ENCODE measurements around the gene FXYD3. TPM values are rescaled to one million over a fixed set of nuclear protein-coding genes. Genes with fewer than 3 reads are reported as not detected.
A peak's percentile ranks its signal among the peaks of the same experiment; 100 is the strongest.

FXYD3 gene
- total RNA-seq, 1 experiment from 2014 or later = 17.4 TPM

GRCh38 chr19:35162471-35163326 is 47.1 kb downstream of the FXYD3 start (continued):
- TF ChIP-seq ELF1 (IDR thresholded peaks at IDR 0.05; ENCODE audit: borderline replicate concordance, low read depth) = no peak
- TF ChIP-seq JUND (IDR thresholded peaks at IDR 0.05) = peak; percentile 47; the same call in 1 of the 2 replicates
- TF ChIP-seq SRF (IDR thresholded peaks at IDR 0.05; ENCODE audit: low read depth) = no peak
- no peak for TF ChIP-seq ZFX (IDR thresholded peaks at IDR 0.05)
- no peak; the same call in 1 of the 2 replicates for TF ChIP-seq FOSL1 (IDR thresholded peaks at IDR 0.05; ENCODE audit: low read depth)
- TF ChIP-seq CBX3 (IDR thresholded peaks at IDR 0.05; ENCODE audit: low read depth) = peak; percentile 94

- peak; percentile 81 for DNase-seq (ENCODE audit: low read depth, low spot score)
- Histone ChIP-seq H3K36me3 (ENCODE audit: control insufficient read depth in 1 of 2, insufficient read depth in 2 of 2, low read length in 2 of 2) (peaks cover 7 to 39% of the 10 kb centered on the region in 2 experiments; a peak in 3 of 4 replicates), H3K4me3 (replicated peaks in 1 of 2; ENCODE audit: low read depth in 1 of 2, low read length in 2 of 2) (peak overlapping the region in 1 of 2 experiments; percentile 47; a peak in 2 of 4 replicates), H4K20me1 (ENCODE audit: insufficient read depth) (no peaks in the 10 kb centered on the region), H3K9me2 (ENCODE audit: insufficient read depth) (no peaks in the 10 kb centered on the region), H3K27ac (ENCODE audit: low read depth, low read length) (peak overlapping the region; percentile 62), H3K27me3 (ENCODE audit: insufficient read depth, low read length) (no peaks in the 10 kb centered on the region), H3K9ac (ENCODE audit: low read length) (peak overlapping the region; percentile 58), H2AFZ (ENCODE audit: low read depth, low read length, poor library complexity, severe bottlenecking) (no peak overlapping the region), H3K9me3 (ENCODE audit: control insufficient read depth in 1 of 2, insufficient read depth in 1 of 2, low read depth in 1 of 2, low read length in 2 of 2) (peaks cover 0 to 4% of the 10 kb centered on the region in 2 experiments; a peak in 1 of 4 replicates), H3K79me2 (ENCODE audit: insufficient read depth, low read length) (no peaks in the 10 kb centered on the region), H3K4me1 (ENCODE audit: control insufficient read depth in 1 of 2, insufficient read depth in 2 of 2, low read length in 2 of 2) (peaks cover 42 to 84% of the 10 kb centered on the region in 2 experiments), H3K4me2 (ENCODE audit: low read length) (peak overlapping the region; percentile 77)
- intact Hi-C loops (cut with micrococcal nuclease) = loop anchor here (5.0 kb wide), 1 partner anchor 83 kb away; the partner anchor contains the start of gene LSR
- ChIA-PET CTCF (interaction anchor here (1.0 to 1.3 kb wide), 2 partner anchors 23 to 120 kb away, joined by 3 to 5 read pairs; no protein-coding TSS in a partner anchor), POLR2A (no interaction called here), RAD21 (ENCODE audit: low non-redundant PET in 1 of 2, low total read pairs in 2 of 2, uncharacterized antibody in 2 of 2, unreplicated experiment in 2 of 2) (interaction anchor here in 1 of 2 experiments (1.3 kb wide), 1 partner anchor 22 kb away, joined by 6 read pairs; no protein-coding TSS in a partner anchor)
- ATAC-seq = peak; percentile 60
- BruUV-seq (replicated peaks) = no TSS peak
- no peak for TF ChIP-seq ZFX (IDR thresholded peaks at IDR 0.05)
- TF ChIP-seq REST (IDR thresholded peaks at IDR 0.05; ENCODE audit: low read depth) = no peak
- no peak for TF ChIP-seq ZNF274 (IDR thresholded peaks at IDR 0.05; ENCODE audit: low read depth, low read length)
- TF ChIP-seq EGR1 (IDR thresholded peaks at IDR 0.05; ENCODE audit: low read depth) = no peak
- no peak for TF ChIP-seq ZBTB33 (IDR thresholded peaks at IDR 0.05; ENCODE audit: extremely low read depth, insufficient replicate concordance, low read length)
- peak; percentile 94 for TF ChIP-seq SP1 (IDR thresholded peaks at IDR 0.05; ENCODE audit: low read depth)
- TF ChIP-seq YY1 (IDR thresholded peaks at IDR 0.05; ENCODE audit: extremely low read depth, insufficient replicate concordance, low read depth, low read length) = no peak
- TF ChIP-seq CTCF (IDR thresholded peaks at IDR 0.05 in 2 of 3, conservative IDR thresholded peaks at IDR 0.05 in 1 of 3; ENCODE audit: borderline replicate concordance in 1 of 3, insufficient read depth in 1 of 3, low read depth in 2 of 3, low read length in 2 of 3) = no peak
- TF ChIP-seq SRF (IDR thresholded peaks at IDR 0.05; ENCODE audit: low read depth) = no peak
- TF ChIP-seq POLR2A (IDR thresholded peaks at IDR 0.05; ENCODE audit: borderline replicate concordance, extremely low read depth, insufficient read depth, insufficient read length) = no peak
- peak; percentile 42; the same call in 1 of the 2 replicates for TF ChIP-seq MAX (IDR thresholded peaks at IDR 0.05)
- TF ChIP-seq ELF1 (IDR thresholded peaks at IDR 0.05; ENCODE audit: borderline replicate concordance, low read depth) = no peak
- peak; percentile 71; the same call in 1 of the 2 replicates for TF ChIP-seq CEBPB (IDR thresholded peaks at IDR 0.05; ENCODE audit: low read depth)
These were observed 48.8 kb downstream of the FXYD3 start for GRCh38 chr19:35164418-35164817.

Data from HCT116 (cell line).